Parathyroid adenoma (tissue), 2 donors: Measurements from ENCODE around the gene CAPN5.

Source experiments
- H2AFZ ChIP-seq: fragments of 300-600 bp; sonication (generic); one replicate; pipeline ENCODE4 v1.7.0; 2017; ENCODE audit warnings: antibody characterized with exemption, mild to moderate bottlenecking
- H3K27ac ChIP-seq: fragments of 300-600 bp; sonication (generic); one replicate; pipeline ENCODE4 v1.7.0; 2017
- H3K27me3 ChIP-seq: fragments of 300-600 bp; sonication (generic); one replicate; pipeline ENCODE4 v1.7.0; 2017; ENCODE audit warnings: low read length; ENCODE audit not compliant: control insufficient read depth, insufficient read depth
- H3K36me3 ChIP-seq: fragments of 300-600 bp; sonication (generic); one replicate; pipeline ENCODE4 v1.7.0; 2017; ENCODE audit warnings: low read length; ENCODE audit not compliant: control insufficient read depth, insufficient read depth
- H3K4me1 ChIP-seq: fragments of 300-600 bp; sonication (generic); one replicate; pipeline ENCODE4 v1.7.0; 2017; ENCODE audit warnings: control low read depth
- H3K4me2 ChIP-seq: fragments of 300-600 bp; sonication (generic); one replicate; pipeline ENCODE4 v1.7.0; 2017; ENCODE audit warnings: low read length
- H3K4me3 ChIP-seq: fragments of 300-600 bp; sonication (generic); one replicate; pipeline ENCODE4 v1.7.0; 2017; ENCODE audit warnings: low read depth, low read length
- H3K79me2 ChIP-seq: fragments of 300-600 bp; sonication (generic); one replicate; pipeline ENCODE4 v1.7.0; 2017; ENCODE audit warnings: control low read depth
- H3K9ac ChIP-seq: fragments of 300-600 bp; sonication (generic); one replicate; pipeline ENCODE4 v1.7.0; 2017; ENCODE audit warnings: mild to moderate bottlenecking
- H3K9me3 ChIP-seq: fragments of 300-600 bp; sonication (generic); one replicate; pipeline ENCODE4 v1.7.0; 2017; ENCODE audit warnings: low read length; ENCODE audit not compliant: control insufficient read depth
- CTCF ChIP-seq: fragments of 300-600 bp; sonication (generic); IDR thresholded peaks from one replicate; pipeline ENCODE4 v1.7.0; 2017; ENCODE audit warnings: antibody characterized with exemption, mild to moderate bottlenecking
- donor health status: primary hyperparathyroidism.

Gene CAPN5

GRCh38 chr11:77153276-77154185 is 86.8 kb downstream of the CAPN5 start:
- Histone ChIP-seq H2AFZ (no peak overlapping the region), H3K79me2 (no peaks in the 10 kb centered on the region), H3K9ac (no peak overlapping the region), H3K4me3 (no peak overlapping the region), H3K9me3 (no peaks in the 10 kb centered on the region), H3K27ac (no peak overlapping the region), H3K4me1 (no peaks in the 10 kb centered on the region), H3K27me3 (no peaks in the 10 kb centered on the region), H3K4me2 (no peak overlapping the region), H3K36me3 (no peaks in the 10 kb centered on the region)
- no peak for TF ChIP-seq CTCF

DNA sequence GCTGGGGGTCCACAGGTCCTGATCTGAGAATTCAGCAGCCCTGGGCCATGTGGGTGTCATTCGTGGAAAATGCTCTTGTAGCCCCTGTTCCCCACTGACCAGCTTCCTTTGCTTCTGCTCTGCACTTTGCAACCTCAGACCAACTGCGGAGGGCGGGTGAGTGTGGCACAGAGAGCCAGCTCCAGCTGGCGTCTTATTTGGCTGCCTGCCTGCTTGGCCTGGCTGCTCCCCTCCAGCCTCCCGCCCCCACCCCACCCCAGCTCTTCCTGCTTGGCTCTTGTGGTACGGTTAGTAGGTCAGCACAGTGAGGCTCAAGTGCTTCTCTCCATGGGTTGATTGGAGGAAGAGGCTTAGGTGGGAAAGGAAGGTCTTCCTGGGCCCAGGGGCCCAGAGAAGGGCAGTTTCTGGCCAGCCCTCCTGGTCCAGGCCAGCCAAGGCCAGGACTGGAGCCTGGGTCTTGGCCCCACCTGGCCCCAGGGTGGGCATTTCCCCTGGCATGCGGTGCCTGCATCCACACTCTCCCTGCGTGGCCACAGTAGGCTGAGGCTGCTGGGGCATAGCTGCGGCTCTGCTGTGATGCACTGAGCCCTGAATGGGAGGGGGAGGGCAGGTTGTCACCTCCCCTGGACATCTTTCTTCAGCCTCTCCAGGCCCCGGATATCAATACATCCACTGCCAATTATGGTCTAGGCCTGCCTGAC is 87.8 kb downstream of the CAPN5 start:
- H3K9ac ChIP-seq = no peak overlapping the region
- no peaks in the 10 kb centered on the region for H3K27me3 ChIP-seq
- H3K4me3 ChIP-seq = no peak overlapping the region
- H3K27ac ChIP-seq = no peak overlapping the region
- H3K79me2 ChIP-seq = no peaks in the 10 kb centered on the region
- no peaks in the 10 kb centered on the region for H3K9me3 ChIP-seq
- H3K36me3 ChIP-seq = no peaks in the 10 kb centered on the region
- no peak for TF ChIP-seq CTCF
- no peak overlapping the region for H2AFZ ChIP-seq
- no peaks in the 10 kb centered on the region for H3K4me1 ChIP-seq
- no peak overlapping the region for H3K4me2 ChIP-seq

DNA sequence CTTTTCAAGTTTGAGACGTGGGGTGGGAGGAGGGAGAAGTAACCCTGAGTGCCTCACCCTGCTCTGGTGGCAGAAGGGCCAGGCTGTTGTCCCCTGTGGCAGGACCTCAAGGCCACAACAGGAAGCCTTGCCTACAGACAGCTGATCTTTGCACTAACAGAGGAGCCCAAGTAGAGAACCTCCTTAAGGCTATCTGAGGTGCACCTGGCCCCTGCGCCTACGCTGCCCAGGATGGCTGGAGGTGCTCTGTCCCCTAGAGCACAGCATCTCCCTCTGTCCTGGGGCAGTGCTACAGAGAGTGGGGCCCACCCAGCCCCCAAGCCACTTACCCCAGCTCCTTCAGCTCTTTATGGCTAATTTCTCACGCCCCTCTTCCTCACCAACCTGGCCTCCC is 88.3 kb downstream of the CAPN5 start:
- no peak overlapping the region for H3K27ac ChIP-seq
- no peak overlapping the region for H3K4me3 ChIP-seq
- no peaks in the 10 kb centered on the region for H3K79me2 ChIP-seq
- no peaks in the 10 kb centered on the region for H3K27me3 ChIP-seq
- no peak overlapping the region for H2AFZ ChIP-seq
- no peaks in the 10 kb centered on the region for H3K9me3 ChIP-seq
- TF ChIP-seq CTCF = no peak
- H3K9ac ChIP-seq = no peak overlapping the region
- no peak overlapping the region for H3K4me2 ChIP-seq
- no peaks in the 10 kb centered on the region for H3K4me1 ChIP-seq
- no peaks in the 10 kb centered on the region for H3K36me3 ChIP-seq

DNA sequence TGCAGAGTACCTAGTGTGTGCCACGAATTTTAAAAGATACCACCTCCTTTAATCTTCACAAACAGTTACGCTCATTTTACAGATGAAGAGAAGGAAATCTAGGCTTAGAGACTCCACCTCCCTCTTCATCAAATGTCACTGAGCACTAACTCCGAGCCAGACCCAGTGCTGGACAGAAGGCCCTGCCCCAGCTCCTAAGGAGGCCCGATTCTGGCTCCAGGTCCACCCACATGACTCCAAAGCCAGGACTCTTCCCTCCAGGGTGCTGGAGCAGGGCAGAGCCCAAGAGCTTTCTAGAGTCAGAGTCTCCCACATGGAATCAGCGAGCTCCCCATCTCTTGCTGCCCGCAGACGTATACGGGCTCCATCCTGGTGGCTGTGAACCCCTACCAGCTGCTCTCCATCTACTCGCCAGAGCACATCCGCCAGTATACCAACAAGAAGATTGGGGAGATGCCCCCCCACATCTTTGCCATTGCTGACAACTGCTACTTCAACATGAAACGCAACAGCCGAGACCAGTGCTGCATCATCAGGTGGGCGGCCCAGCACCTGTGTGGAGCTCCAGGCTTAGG is 88.9 kb downstream of the CAPN5 start:
- TF ChIP-seq CTCF = no peak
- H3K4me3 ChIP-seq = no peak overlapping the region
- H3K79me2 ChIP-seq = no peaks in the 10 kb centered on the region
- no peak overlapping the region for H2AFZ ChIP-seq
- H3K9ac ChIP-seq = no peak overlapping the region
- H3K27me3 ChIP-seq = no peaks in the 10 kb centered on the region
- H3K4me1 ChIP-seq = no peaks in the 10 kb centered on the region
- no peaks in the 10 kb centered on the region for H3K9me3 ChIP-seq
- no peak overlapping the region for H3K27ac ChIP-seq
- H3K36me3 ChIP-seq = no peaks in the 10 kb centered on the region
- H3K4me2 ChIP-seq = no peak overlapping the region
